ENCODE results near the gene ERICH6. TPM values are rescaled to one million over a fixed set of nuclear protein-coding genes. Genes with fewer than 3 reads are reported as not detected.

Gene ERICH6
- total and polyA plus RNA-seq, 11 donors, result 0.32 to 0.54 TPM; not detected in 9

- H3K9me3 ChIP-seq, result peaks cover 0 to 18% (median 4%) of the 10 kb centered on the region in 12 donors
- ATAC-seq (no peak), DNase-seq (no peak)
- intact Hi-C loops (cut with DNase I), result no loop called here
- H3K27me3 ChIP-seq, result no peaks in the 10 kb centered on the region
- no peak overlapping the region for H3K27ac ChIP-seq
- H3K4me3 ChIP-seq, result no peak overlapping the region
- H3K36me3 ChIP-seq, result no peaks in the 10 kb centered on the region
- H3K4me1 ChIP-seq, result no peaks in the 10 kb centered on the region
- no peak for TF ChIP-seq CTCF (IDR thresholded peaks at IDR 0.05)
- TF ChIP-seq POLR2A (IDR thresholded peaks at IDR 0.05), result no peak
These were observed 28.1 kb downstream of the ERICH6 start for GRCh38 chr3:150675587-150675986.

- peaks cover 0 to 18% (median 4%) of the 10 kb centered on the region in 12 donors for H3K9me3 ChIP-seq
- no peak for TF ChIP-seq CTCF (IDR thresholded peaks at IDR 0.05)
- no peak for TF ChIP-seq POLR2A (IDR thresholded peaks at IDR 0.05)
- ATAC-seq (no peak), DNase-seq (no peak)
- intact Hi-C loops (cut with DNase I), result no loop called here
- H3K27ac ChIP-seq, result no peak overlapping the region
- no peaks in the 10 kb centered on the region for H3K27me3 ChIP-seq
- H3K4me3 ChIP-seq, result no peak overlapping the region
- no peaks in the 10 kb centered on the region for H3K36me3 ChIP-seq
- WGBS, 4 donors, result 78 to 92% (median 86%) methylated on average over 3 of the region's 3 CpGs
- H3K4me1 ChIP-seq, result no peaks in the 10 kb centered on the region
These were observed 29.8 kb downstream of the ERICH6 start for GRCh38 chr3:150673966-150674365.

GRCh38 chr3:150666167-150666566 lies 37.6 kb downstream of the ERICH6 start:
- Histone ChIP-seq H3K9me3 (no peaks in the 10 kb centered on the region), H3K36me3 (no peaks in the 10 kb centered on the region), H3K27ac (no peak overlapping the region), H3K27me3 (no peaks in the 10 kb centered on the region), H3K4me1 (no peaks in the 10 kb centered on the region), H3K4me3 (no peak overlapping the region)
- 79 to 87% (median 86%) methylated on average over 5 of the region's 5 CpGs for WGBS, 4 donors
- no peak for DNase-seq
- TF ChIP-seq CTCF (IDR thresholded peaks at IDR 0.05), result no peak
- no peak for TF ChIP-seq POLR2A (IDR thresholded peaks at IDR 0.05)
- intact Hi-C loops (cut with DNase I), result no loop called here
- no peak for ATAC-seq

GRCh38 chr3:150663461-150663860 lies 40.3 kb downstream of the ERICH6 start:
- intact Hi-C loops (cut with DNase I), result no loop called here
- H3K36me3 ChIP-seq, result no peaks in the 10 kb centered on the region
- DNase-seq, result no peak
- no peak for ATAC-seq
- H3K27me3 ChIP-seq, result peaks cover 0 to 5% (median 0%) of the 10 kb centered on the region in 9 donors
- H3K4me1 ChIP-seq, result no peaks in the 10 kb centered on the region
- no peaks in the 10 kb centered on the region for H3K9me3 ChIP-seq
- WGBS, 4 donors, result 91 to 94% (median 92%) methylated on average over 8 of the region's 8 CpGs
- no peak overlapping the region for H3K4me3 ChIP-seq
- TF ChIP-seq CTCF (IDR thresholded peaks at IDR 0.05) (no peak), POLR2A (IDR thresholded peaks at IDR 0.05) (no peak)
- H3K27ac ChIP-seq, result no peak overlapping the region
